HCT116 (cell line): ENCODE measurements around the gene HELZ2. TPM values are rescaled to one million over a fixed set of nuclear protein-coding genes. Genes with fewer than 3 reads are reported as not detected.

Experiments used
- ATAC-seq: fragments of 200-7000 bp; cut with Tn5 transposase; 2 replicates; pipeline ENCODE4 v1.9.1; 2020; ENCODE audit warnings: mild to moderate bottlenecking, moderate library complexity
- BruUV-seq: library from RNA; stranded (reverse); fragments of 400-500 nt; replicated peaks from 2 replicates; lab custom pipeline; 2021; lab: Mats Ljungman, UMichigan
- CTCF ChIA-PET: fragments of 300-600 bp; sonication (Branson Sonifier 250); formaldehyde crosslinking; loops from one replicate; lab custom pipeline; 2021; ENCODE audit warnings: antibody characterized with exemption; lab: Charles Lee
- POLR2A ChIA-PET: fragments of 300-600, 350-600 bp; sonication (Branson Sonifier 250); formaldehyde crosslinking; loops from one replicate; lab custom pipeline; 2021; ENCODE audit warnings: antibody characterized with exemption; lab: Charles Lee
- RAD21 ChIA-PET, 2 experiments: fragments of 300-600 bp; sonication (Branson Sonifier 250); formaldehyde crosslinking; loops; one replicate each; lab custom pipeline; 2023; ENCODE audit warnings: low total read pairs in 2 of 2; ENCODE audit not compliant: uncharacterized antibody in 2 of 2, unreplicated experiment in 2 of 2, low non-redundant PET in 1 of 2; lab: Charles Lee
- DNase-seq: peaks from one replicate; pipeline ENCODE4 v3.0.0-alpha.2; 2010; ENCODE audit warnings: low read depth, low spot score
- H2AFZ ChIP-seq: fragments of 200-600 bp; shearing (Covaris generic), sonication (generic); 2 replicates; pipeline ENCODE4 v1.6.1; 2017; ENCODE audit warnings: low read depth, mixed run types, mixed read lengths, antibody characterized with exemption, low read length; ENCODE audit not compliant: poor library complexity, severe bottlenecking
- H3K27ac ChIP-seq: 2 replicates; pipeline ENCODE4 v1.5.1; 2012; ENCODE audit warnings: low read depth, low read length
- H3K27me3 ChIP-seq: fragments of 200-600 bp; sonication (generic); 2 replicates; pipeline ENCODE4 v1.6.1; 2016; ENCODE audit warnings: mixed run types, low read length, mixed read lengths; ENCODE audit not compliant: insufficient read depth
- H3K36me3 ChIP-seq, 2 experiments: fragments of 200-500 bp in 1 of 2; fragments of 200-600 bp in 1 of 2; sonication (Bioruptor generic) in 1 of 2; sonication (generic) in 1 of 2; 2 replicates each; pipeline versions ENCODE4 v1.5.1 to v1.6.1; 2014 to 2016; ENCODE audit warnings: low read length in 2 of 2, inconsistent platforms in 1 of 2, mixed read lengths in 1 of 2, mixed run types in 1 of 2; ENCODE audit not compliant: insufficient read depth in 2 of 2, control insufficient read depth in 1 of 2
- H3K4me1 ChIP-seq, 2 experiments: fragments of 200-600 bp in 1 of 2; sonication (generic) in 1 of 2; 2 replicates each; pipeline versions ENCODE4 v1.5.1 to v1.6.1; 2012 to 2017; ENCODE audit warnings: low read length in 2 of 2, inconsistent platforms in 1 of 2, mild to moderate bottlenecking in 1 of 2, mixed read lengths in 1 of 2, mixed run types in 1 of 2, moderate library complexity in 1 of 2; ENCODE audit not compliant: insufficient read depth in 2 of 2, control insufficient read depth in 1 of 2
- H3K4me2 ChIP-seq: fragments of 200-600 bp; sonication (generic); 2 replicates; pipeline ENCODE4 v1.6.1; 2017; ENCODE audit warnings: mixed run types, low read length, mixed read lengths
- H3K4me3 ChIP-seq, 2 experiments: fragments of 200-600 bp in 1 of 2; sonication (generic) in 1 of 2; replicated peaks in 1 of 2; 2 replicates each; pipeline ENCODE4 v1.5.1; 2011 to 2016; ENCODE audit warnings: low read length in 2 of 2, control low read depth in 1 of 2, low read depth in 1 of 2, mild to moderate bottlenecking in 1 of 2, mixed read lengths in 1 of 2, mixed run types in 1 of 2
- H3K79me2 ChIP-seq: fragments of 200-600 bp; sonication (generic); 2 replicates; pipeline ENCODE4 v1.6.1; 2017; ENCODE audit warnings: mild to moderate bottlenecking, mixed run types, low read length, moderate library complexity, mixed read lengths; ENCODE audit not compliant: insufficient read depth
- H3K9ac ChIP-seq: fragments of 200-600 bp; sonication (generic); 2 replicates; pipeline ENCODE4 v1.6.1; 2016; ENCODE audit warnings: low read length, mixed read lengths
- H3K9me2 ChIP-seq: fragments of 200-600 bp; sonication (generic), shearing (Covaris generic); 2 replicates; pipeline ENCODE4 v1.6.1; 2017; ENCODE audit warnings: mixed run types, mild to moderate bottlenecking, moderate library complexity; ENCODE audit not compliant: insufficient read depth
- H3K9me3 ChIP-seq, 2 experiments: fragments of 200-500 bp in 1 of 2; fragments of 200-600 bp in 1 of 2; sonication (Bioruptor generic) in 1 of 2; sonication (generic) in 1 of 2; 2 replicates each; pipeline ENCODE4 v1.6.1; 2014 to 2017; ENCODE audit warnings: low read length in 2 of 2, mixed read lengths in 2 of 2, inconsistent platforms in 1 of 2, low read depth in 1 of 2, mild to moderate bottlenecking in 1 of 2, mixed run types in 1 of 2, moderate library complexity in 1 of 2; ENCODE audit not compliant: control insufficient read depth in 1 of 2, insufficient read depth in 1 of 2
- H4K20me1 ChIP-seq: fragments of 200-600 bp; sonication (generic), shearing (Covaris generic); 2 replicates; pipeline ENCODE4 v1.6.1; 2017; ENCODE audit warnings: mixed run types, mild to moderate bottlenecking, moderate library complexity; ENCODE audit not compliant: insufficient read depth
- EZH2 ChIP-seq: fragments of 200-600 bp; sonication (generic); IDR thresholded peaks from 2 replicates; pipeline ENCODE4 v1.6.1; 2017; ENCODE audit warnings: antibody characterized with exemption, mixed run types
- EZH2phosphoT487 ChIP-seq: fragments of 200-600 bp; IDR thresholded peaks from 2 replicates; pipeline ENCODE4 v1.6.1; 2018; ENCODE audit warnings: antibody characterized with exemption, borderline replicate concordance
- FOSL1 ChIP-seq: IDR thresholded peaks from 2 replicates; pipeline ENCODE4 v1.6.1; 2012; ENCODE audit warnings: low read depth
- JUND ChIP-seq: IDR thresholded peaks from 2 replicates; pipeline ENCODE4 v1.6.1; 2012
- POLR2AphosphoS5 ChIP-seq: IDR thresholded peaks from 2 replicates; pipeline ENCODE4 v1.6.1; 2011; ENCODE audit warnings: mild to moderate bottlenecking, low read depth, low read length, moderate library complexity
- RAD21 ChIP-seq: IDR thresholded peaks from 2 replicates; pipeline ENCODE4 v1.6.1; 2012; ENCODE audit warnings: low read depth, mild to moderate bottlenecking
- SIN3A ChIP-seq: IDR thresholded peaks from 2 replicates; pipeline ENCODE4 v1.6.1; 2012; ENCODE audit warnings: low read depth
- SP1 ChIP-seq: IDR thresholded peaks from 2 replicates; pipeline ENCODE4 v1.6.1; 2012; ENCODE audit warnings: low read depth
- TCF7L2 ChIP-seq: IDR thresholded peaks from 2 replicates; pipeline ENCODE4 v1.7.0; 2011; ENCODE audit warnings: borderline replicate concordance, inconsistent platforms; ENCODE audit not compliant: insufficient read depth, insufficient read length; ENCODE audit errors: extremely low read depth
- intact Hi-C: fragments of 100-400 bp; cut with micrococcal nuclease; formaldehyde crosslinking; loops from 2 replicates; pipeline ENCODE4 v1.10.0; 2022
- total RNA-seq: library from RNA; stranded (reverse); gene quantifications from one replicate; pipeline ENCODE4 v1.2.1, GENCODE V29; 2021; ENCODE audit not compliant: unreplicated experiment
- TF ChIP-seq, protein P1 (sequence below): IDR thresholded peaks from 2 replicates; pipeline ENCODE4 v1.6.1; 2012; ENCODE audit warnings: low read depth
- TF ChIP-seq, protein P2 (sequence below), 3 experiments: fragments of 200-600 bp in 1 of 3; sonication (generic) in 1 of 3; IDR thresholded peaks in 2 of 3; conservative IDR thresholded peaks in 1 of 3; 2 replicates each; pipeline ENCODE4 v1.5.1; 2012 to 2017; ENCODE audit warnings: low read depth in 2 of 3, low read length in 2 of 3, antibody characterized with exemption in 1 of 3, borderline replicate concordance in 1 of 3, control low read depth in 1 of 3, mild to moderate bottlenecking in 1 of 3, mixed read lengths in 1 of 3, mixed run types in 1 of 3, moderate library complexity in 1 of 3; ENCODE audit not compliant: insufficient read depth in 1 of 3

The HELZ2 gene
- total RNA-seq, 1 experiment from 2014 or later, result 44.0 TPM

DNA sequence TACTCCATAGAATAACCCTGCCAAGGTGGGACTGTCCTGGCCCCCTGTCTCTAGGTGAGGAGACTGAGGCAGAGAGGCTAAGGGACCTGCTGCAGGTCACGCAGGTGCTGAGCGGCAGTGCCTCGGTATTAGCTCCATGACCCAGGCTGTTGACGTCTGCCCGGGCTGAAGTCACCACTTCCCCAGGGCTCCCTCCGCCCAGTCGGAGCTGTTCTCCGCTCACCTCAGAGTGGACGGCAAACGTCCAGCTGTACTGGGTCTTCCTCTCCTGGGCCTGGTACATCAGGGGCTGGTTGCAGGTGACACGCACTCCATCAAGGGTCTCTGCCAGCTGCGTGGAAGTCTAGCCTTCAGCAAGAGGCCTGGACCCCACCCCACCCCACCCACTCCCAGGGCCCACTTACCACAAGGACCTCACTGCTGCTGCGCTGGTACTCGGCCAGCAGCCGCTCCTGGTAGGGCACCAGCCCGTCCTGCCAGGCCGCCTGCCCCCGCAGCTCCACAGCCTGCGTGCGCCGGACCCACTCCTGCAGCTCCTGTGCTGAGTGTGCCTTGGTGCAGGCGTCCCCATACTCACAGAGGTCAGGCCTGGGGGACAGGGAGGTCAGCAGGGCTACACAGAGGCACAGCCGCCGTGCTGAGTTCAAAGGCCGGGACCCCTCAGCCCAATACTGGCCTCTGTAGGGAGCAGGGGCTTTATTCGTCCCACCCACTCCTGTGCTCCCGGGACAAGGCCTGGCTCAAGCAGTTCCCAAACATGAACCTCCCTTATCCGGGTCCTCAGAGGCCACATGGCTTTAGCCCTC, 3.6 kb downstream of the HELZ2 start:
- Histone ChIP-seq H3K9me2 (no peaks in the 10 kb centered on the region), H3K79me2 (peaks cover 4% of the 10 kb centered on the region; the same call in 1 of the 2 replicates), H3K4me2 (no peak overlapping the region), H3K4me3 (no peak overlapping the region), H3K27me3 (no peaks in the 10 kb centered on the region), H3K4me1 (peaks cover 12 to 23% of the 10 kb centered on the region in 2 experiments), H3K9ac (no peak overlapping the region), H3K9me3 (no peaks in the 10 kb centered on the region), H4K20me1 (no peaks in the 10 kb centered on the region), H2AFZ (no peak overlapping the region), H3K36me3 (no peaks in the 10 kb centered on the region), H3K27ac (no peak overlapping the region)
- intact Hi-C loops, result loop anchor here (10.0 kb wide), 1 partner anchor 54 kb away; the partner anchor contains the start of gene GMEB2
- RAD21 ChIA-PET, result no interaction called here
- DNase-seq (no peak), ATAC-seq (no peak)
- no TSS peak for BruUV-seq
- POLR2A ChIA-PET, result interaction anchor here (0.6 kb wide), 1 partner anchor 332 kb away, joined by 3 read pairs; no protein-coding TSS in a partner anchor
- CTCF ChIA-PET, result no interaction called here
- TF ChIP-seq POLR2AphosphoS5 (peak; percentile 15; the same call in 1 of the 2 replicates), EZH2 (no peak), EZH2phosphoT487 (no peak)

DNA sequence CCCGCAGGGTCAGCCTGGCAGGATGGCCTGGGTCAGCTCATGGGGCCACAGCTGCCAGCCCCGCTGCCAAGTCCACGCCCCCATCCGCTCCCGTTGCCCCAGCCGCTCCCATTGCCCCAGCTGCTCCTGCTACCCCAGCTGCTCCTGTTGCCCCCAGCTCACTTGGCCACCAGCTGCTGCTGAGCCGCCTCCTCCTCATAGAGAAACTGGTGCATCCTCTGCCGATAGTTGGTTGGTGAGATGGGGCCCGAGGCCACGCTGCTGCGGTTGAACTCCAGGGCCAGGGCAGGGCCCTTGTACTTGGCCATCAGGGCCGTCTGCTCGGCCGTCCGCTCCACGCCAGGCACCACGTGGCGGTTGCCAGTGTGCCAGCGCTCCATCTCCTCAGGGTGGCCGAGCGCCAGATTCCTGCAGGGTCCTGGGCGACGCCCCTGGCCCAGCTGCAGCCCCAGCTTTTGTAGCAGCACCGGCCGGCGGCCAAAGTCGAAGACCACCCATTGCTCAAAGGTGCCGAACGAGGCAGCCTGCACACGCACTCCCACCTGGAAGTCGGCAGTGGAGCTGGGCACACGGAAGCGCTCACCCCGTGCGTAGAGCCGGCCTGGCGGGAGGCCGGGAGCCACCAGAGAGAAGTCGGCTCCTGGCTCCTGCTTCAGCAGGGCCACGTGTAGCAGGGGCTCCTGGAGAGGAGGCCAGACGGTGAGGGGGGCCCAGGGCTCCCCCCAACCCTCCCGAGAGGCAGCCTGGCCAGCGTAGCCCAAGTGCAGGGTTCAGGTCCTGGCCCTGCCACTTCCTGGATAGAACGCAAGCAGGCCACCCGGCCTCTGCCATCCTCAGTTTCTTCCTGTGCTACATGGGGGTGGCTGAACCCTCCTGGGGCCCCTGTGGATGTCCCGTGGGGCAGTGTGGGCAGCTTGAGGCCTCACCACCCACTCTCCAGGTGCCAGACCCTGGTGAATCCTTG, 4.8 kb downstream of the HELZ2 start:
- Histone ChIP-seq H3K9me2 (no peaks in the 10 kb centered on the region), H3K36me3 (no peaks in the 10 kb centered on the region), H3K4me2 (no peak overlapping the region), H3K4me1 (peaks cover 2 to 10% of the 10 kb centered on the region in 2 experiments), H3K4me3 (no peak overlapping the region), H3K27me3 (no peaks in the 10 kb centered on the region), H3K9ac (no peak overlapping the region), H3K9me3 (no peaks in the 10 kb centered on the region), H2AFZ (no peak overlapping the region), H4K20me1 (no peaks in the 10 kb centered on the region), H3K27ac (no peak overlapping the region), H3K79me2 (peaks cover 4% of the 10 kb centered on the region; the same call in 1 of the 2 replicates)
- DNase-seq (no peak), ATAC-seq (no peak)
- POLR2A ChIA-PET, result interaction anchor here (0.6 kb wide), 1 partner anchor 331 kb away, joined by 3 read pairs; no protein-coding TSS in a partner anchor
- no TSS peak for BruUV-seq
- RAD21 ChIA-PET, result no interaction called here
- intact Hi-C loops, result no loop called here
- CTCF ChIA-PET, result no interaction called here
- TF ChIP-seq EZH2phosphoT487 (no peak), JUND (no peak), TCF7L2 (no peak), FOSL1 (no peak), SP1 (no peak), RAD21 (no peak), SIN3A (no peak)
- TF ChIP-seq, protein P1, sequence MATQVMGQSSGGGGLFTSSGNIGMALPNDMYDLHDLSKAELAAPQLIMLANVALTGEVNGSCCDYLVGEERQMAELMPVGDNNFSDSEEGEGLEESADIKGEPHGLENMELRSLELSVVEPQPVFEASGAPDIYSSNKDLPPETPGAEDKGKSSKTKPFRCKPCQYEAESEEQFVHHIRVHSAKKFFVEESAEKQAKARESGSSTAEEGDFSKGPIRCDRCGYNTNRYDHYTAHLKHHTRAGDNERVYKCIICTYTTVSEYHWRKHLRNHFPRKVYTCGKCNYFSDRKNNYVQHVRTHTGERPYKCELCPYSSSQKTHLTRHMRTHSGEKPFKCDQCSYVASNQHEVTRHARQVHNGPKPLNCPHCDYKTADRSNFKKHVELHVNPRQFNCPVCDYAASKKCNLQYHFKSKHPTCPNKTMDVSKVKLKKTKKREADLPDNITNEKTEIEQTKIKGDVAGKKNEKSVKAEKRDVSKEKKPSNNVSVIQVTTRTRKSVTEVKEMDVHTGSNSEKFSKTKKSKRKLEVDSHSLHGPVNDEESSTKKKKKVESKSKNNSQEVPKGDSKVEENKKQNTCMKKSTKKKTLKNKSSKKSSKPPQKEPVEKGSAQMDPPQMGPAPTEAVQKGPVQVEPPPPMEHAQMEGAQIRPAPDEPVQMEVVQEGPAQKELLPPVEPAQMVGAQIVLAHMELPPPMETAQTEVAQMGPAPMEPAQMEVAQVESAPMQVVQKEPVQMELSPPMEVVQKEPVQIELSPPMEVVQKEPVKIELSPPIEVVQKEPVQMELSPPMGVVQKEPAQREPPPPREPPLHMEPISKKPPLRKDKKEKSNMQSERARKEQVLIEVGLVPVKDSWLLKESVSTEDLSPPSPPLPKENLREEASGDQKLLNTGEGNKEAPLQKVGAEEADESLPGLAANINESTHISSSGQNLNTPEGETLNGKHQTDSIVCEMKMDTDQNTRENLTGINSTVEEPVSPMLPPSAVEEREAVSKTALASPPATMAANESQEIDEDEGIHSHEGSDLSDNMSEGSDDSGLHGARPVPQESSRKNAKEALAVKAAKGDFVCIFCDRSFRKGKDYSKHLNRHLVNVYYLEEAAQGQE, result no peak
- TF ChIP-seq, protein P2, sequence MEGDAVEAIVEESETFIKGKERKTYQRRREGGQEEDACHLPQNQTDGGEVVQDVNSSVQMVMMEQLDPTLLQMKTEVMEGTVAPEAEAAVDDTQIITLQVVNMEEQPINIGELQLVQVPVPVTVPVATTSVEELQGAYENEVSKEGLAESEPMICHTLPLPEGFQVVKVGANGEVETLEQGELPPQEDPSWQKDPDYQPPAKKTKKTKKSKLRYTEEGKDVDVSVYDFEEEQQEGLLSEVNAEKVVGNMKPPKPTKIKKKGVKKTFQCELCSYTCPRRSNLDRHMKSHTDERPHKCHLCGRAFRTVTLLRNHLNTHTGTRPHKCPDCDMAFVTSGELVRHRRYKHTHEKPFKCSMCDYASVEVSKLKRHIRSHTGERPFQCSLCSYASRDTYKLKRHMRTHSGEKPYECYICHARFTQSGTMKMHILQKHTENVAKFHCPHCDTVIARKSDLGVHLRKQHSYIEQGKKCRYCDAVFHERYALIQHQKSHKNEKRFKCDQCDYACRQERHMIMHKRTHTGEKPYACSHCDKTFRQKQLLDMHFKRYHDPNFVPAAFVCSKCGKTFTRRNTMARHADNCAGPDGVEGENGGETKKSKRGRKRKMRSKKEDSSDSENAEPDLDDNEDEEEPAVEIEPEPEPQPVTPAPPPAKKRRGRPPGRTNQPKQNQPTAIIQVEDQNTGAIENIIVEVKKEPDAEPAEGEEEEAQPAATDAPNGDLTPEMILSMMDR (IDR thresholded peaks at IDR 0.05 in 2 of 3, conservative IDR thresholded peaks at IDR 0.05 in 1 of 3; ENCODE audit: borderline replicate concordance in 1 of 3, insufficient read depth in 1 of 3, low read depth in 2 of 3, low read length in 2 of 3), result no peak
